Peyer's patch (tissue), 4 donors: ENCODE measurements around the gene TM9SF4. TPM values are rescaled to one million over a fixed set of nuclear protein-coding genes. Genes with fewer than 3 reads are reported as not detected.

Source experiments
- DNase-seq, 3 donors: peaks; one replicate each; pipeline ENCODE4 v3.0.0-alpha.2; 2017 to 2019
- H3K27ac ChIP-seq, 4 donors: fragments of 200-600 bp; sonication (generic); one replicate each; pipeline ENCODE4 v1.5.1; 2016 to 2019
- H3K27me3 ChIP-seq, 2 donors: fragments of 200-600 bp; sonication (generic); one replicate each; pipeline ENCODE4 v1.5.1; 2019
- H3K36me3 ChIP-seq, 3 donors: fragments of 200-600 bp; sonication (generic); one replicate each; pipeline ENCODE4 v1.5.1; 2016 to 2019
- H3K4me1 ChIP-seq, 4 donors: fragments of 200-600 bp; sonication (generic); one replicate each; pipeline ENCODE4 v1.5.1; 2016 to 2019
- H3K4me3 ChIP-seq, 4 donors: fragments of 200-600 bp; sonication (generic); 1 replicate in 3 of 4; 2 replicates in 1 of 4; pipeline ENCODE4 v1.5.1; 2016 to 2019; ENCODE audit warnings: mild to moderate bottlenecking in 1 of 4
- H3K9me3 ChIP-seq, 4 donors: fragments of 200-600 bp; sonication (generic); one replicate each; pipeline ENCODE4 v1.5.1; 2016 to 2019; ENCODE audit warnings: mild to moderate bottlenecking in 1 of 4
- POLR2A ChIP-seq, 2 donors: fragments of 450-650 bp; IDR thresholded peaks; one replicate each; pipeline ENCODE4 v1.5.1; 2017; ENCODE audit warnings: antibody characterized with exemption in 2 of 2, mild to moderate bottlenecking in 2 of 2, moderate library complexity in 2 of 2
- total RNA-seq, 4 donors: library from RNA; depleted of rRNA; stranded (reverse); fragments of >200 nt; gene quantifications; one replicate each; pipeline ENCODE4 v1.1.0, GENCODE V29; 2016
- TF ChIP-seq, protein P1 (sequence below), 6 experiments: fragments of 450-650 bp in 4 of 6; fragments of 200-600 bp in 2 of 6; sonication (generic) in 1 of 6; IDR thresholded peaks; one replicate each; pipeline ENCODE4 v1.5.1; 2017 to 2019; ENCODE audit warnings: antibody characterized with exemption in 6 of 6, mild to moderate bottlenecking in 3 of 6, moderate library complexity in 1 of 6

The TM9SF4 gene
- total RNA-seq, 4 donors from 2014 or later, result 28.9 to 59.5 (median 45.5) TPM

DNA sequence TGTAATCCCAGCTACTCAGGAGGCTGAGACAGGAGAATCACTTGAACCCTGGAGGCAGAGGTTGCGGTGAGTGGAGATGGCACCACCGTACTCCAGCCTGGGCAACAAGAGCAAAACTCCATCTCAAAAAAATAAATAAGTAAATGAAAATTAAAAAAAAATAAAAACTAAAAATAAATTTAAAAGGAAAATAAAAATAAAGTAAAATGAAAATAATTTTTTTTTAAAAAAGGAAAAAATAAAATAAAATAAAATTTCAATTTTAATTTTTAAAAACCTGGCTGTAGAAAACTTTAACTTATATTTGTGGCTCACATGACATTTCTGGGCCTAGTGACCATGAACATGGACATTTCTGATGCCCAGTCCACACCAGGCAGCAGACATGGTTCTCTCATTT is 41.3 kb upstream of the TM9SF4 start:
- DNase-seq, result no peak
- H3K36me3 ChIP-seq, result no peaks in the 10 kb centered on the region
- no peaks in the 10 kb centered on the region for H3K4me1 ChIP-seq
- H3K9me3 ChIP-seq, result no peaks in the 10 kb centered on the region
- no peak overlapping the region for H3K4me3 ChIP-seq
- no peak for TF ChIP-seq POLR2A (IDR thresholded peaks at IDR 0.05)
- TF ChIP-seq, protein P1, sequence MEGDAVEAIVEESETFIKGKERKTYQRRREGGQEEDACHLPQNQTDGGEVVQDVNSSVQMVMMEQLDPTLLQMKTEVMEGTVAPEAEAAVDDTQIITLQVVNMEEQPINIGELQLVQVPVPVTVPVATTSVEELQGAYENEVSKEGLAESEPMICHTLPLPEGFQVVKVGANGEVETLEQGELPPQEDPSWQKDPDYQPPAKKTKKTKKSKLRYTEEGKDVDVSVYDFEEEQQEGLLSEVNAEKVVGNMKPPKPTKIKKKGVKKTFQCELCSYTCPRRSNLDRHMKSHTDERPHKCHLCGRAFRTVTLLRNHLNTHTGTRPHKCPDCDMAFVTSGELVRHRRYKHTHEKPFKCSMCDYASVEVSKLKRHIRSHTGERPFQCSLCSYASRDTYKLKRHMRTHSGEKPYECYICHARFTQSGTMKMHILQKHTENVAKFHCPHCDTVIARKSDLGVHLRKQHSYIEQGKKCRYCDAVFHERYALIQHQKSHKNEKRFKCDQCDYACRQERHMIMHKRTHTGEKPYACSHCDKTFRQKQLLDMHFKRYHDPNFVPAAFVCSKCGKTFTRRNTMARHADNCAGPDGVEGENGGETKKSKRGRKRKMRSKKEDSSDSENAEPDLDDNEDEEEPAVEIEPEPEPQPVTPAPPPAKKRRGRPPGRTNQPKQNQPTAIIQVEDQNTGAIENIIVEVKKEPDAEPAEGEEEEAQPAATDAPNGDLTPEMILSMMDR (IDR thresholded peaks at IDR 0.05), result no peak
- no peaks in the 10 kb centered on the region for H3K27me3 ChIP-seq
- H3K27ac ChIP-seq, result no peak overlapping the region

DNA sequence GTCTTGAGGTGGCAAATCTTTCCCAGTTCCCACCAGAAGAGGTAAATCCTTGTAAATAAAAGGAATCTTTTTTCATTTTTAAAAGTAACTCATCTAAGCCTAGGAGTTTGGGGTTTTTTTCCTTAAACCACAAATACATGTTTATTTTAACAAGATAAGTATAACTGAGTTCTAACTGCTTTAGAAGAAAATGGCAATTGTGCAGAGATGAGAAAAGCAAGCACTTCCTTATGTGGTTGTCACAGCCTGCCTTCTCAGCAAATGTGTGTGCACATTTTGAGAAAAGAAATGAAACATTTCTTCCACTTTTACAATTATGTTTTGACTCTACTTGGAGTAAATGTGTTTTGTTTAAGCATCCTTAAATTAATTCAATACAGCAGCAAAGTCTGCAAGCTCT is 39.8 kb upstream of the TM9SF4 start:
- Histone ChIP-seq H3K27me3 (no peaks in the 10 kb centered on the region), H3K36me3 (no peaks in the 10 kb centered on the region), H3K4me3 (no peak overlapping the region), H3K4me1 (no peaks in the 10 kb centered on the region), H3K27ac (no peak overlapping the region), H3K9me3 (no peaks in the 10 kb centered on the region)
- no peak for DNase-seq
- TF ChIP-seq, protein P1 (IDR thresholded peaks at IDR 0.05), result no peak
- no peak for TF ChIP-seq POLR2A (IDR thresholded peaks at IDR 0.05)

DNA sequence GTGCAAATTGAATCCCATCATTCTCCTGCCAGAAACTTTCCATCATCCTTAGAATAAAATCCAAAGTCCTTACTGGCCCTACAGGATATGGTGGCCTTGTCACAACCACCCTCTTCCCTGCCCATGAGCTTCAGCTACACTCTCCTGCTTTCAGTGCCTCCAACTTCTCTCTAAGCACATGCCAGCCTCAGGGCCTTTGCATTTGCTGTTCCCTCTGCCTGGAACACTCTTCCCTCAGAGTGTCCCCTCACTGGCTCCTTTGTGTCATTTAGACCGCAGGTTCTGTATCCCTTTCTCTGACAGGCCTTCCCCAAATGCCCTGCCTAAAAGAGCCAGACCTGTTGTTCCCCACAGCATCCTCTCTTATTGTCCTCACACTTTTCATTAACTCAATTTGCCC is 39.2 kb upstream of the TM9SF4 start:
- H3K4me3 ChIP-seq, result no peak overlapping the region
- no peaks in the 10 kb centered on the region for H3K4me1 ChIP-seq
- no peaks in the 10 kb centered on the region for H3K27me3 ChIP-seq
- no peak for DNase-seq
- H3K36me3 ChIP-seq, result no peaks in the 10 kb centered on the region
- TF ChIP-seq POLR2A (IDR thresholded peaks at IDR 0.05), result no peak
- TF ChIP-seq, protein P1 (IDR thresholded peaks at IDR 0.05), result no peak
- no peak overlapping the region for H3K27ac ChIP-seq
- H3K9me3 ChIP-seq, result no peaks in the 10 kb centered on the region

DNA sequence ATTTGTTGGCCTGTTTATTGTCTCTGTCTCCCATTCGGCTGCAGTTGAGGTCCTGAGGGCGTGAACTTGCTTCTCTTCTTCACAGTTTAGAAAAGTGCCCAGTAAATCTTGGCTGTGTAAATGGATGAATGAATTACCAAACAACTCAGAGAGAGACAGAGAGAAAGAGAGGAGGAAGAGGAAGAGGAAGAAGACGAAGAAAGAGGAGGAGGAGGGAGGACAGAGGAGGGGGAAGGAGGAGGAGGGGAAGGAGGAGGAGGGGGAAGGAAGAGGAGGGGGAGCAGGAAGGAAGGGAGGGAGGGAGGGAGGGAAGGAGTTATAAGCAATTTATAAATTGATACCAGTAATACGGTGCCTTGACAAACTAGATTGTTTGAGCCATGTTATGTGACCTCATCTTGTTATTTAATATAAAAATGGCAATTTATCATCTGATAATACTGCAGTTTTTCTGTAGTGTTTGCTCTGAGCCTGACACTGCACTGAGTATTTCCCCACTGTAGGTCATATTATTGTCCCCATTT is 38.8 kb upstream of the TM9SF4 start:
- TF ChIP-seq POLR2A (IDR thresholded peaks at IDR 0.05), result no peak
- TF ChIP-seq, protein P1 (IDR thresholded peaks at IDR 0.05), result no peak
- no peak for DNase-seq
- Histone ChIP-seq H3K36me3 (no peaks in the 10 kb centered on the region), H3K4me3 (no peak overlapping the region), H3K9me3 (no peaks in the 10 kb centered on the region), H3K4me1 (no peaks in the 10 kb centered on the region), H3K27ac (no peak overlapping the region), H3K27me3 (no peaks in the 10 kb centered on the region)

DNA sequence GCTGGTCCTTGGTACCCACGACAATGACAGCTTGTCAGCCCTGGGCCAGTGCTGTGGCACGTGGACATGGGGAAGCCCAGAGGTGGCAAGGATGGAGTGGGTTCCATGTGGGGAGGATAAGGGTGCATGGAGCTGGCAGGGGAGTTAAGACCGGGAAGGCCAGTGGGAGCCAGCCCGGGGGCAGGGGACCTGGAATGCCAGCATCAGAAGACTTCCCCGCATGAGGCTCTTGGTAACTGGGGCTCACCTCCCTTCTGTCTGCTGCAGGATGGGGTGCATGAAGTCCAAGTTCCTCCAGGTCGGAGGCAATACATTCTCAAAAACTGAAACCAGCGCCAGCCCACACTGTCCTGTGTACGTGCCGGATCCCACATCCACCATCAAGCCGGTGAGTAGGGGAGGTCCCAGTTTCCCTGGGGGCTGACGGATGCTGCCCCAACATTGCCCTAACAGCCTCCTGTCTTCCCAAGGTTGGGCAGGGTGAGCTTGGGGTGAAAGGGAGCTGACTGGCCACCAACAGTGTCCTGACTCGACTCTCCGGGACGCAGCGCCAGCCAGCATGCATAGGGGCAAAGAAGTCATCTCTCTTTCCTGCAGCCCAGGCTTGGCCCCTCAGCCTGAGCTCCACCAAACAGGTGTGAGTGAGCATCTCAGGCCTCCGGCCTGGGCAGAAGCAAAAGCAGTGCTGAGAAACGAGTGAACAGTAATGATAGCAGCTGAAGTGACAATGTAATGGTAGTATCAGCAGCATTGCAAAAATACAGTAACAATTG is 37.9 kb upstream of the TM9SF4 start:
- Histone ChIP-seq H3K4me1 (no peaks in the 10 kb centered on the region), H3K9me3 (no peaks in the 10 kb centered on the region), H3K4me3 (no peak overlapping the region), H3K27ac (no peak overlapping the region), H3K36me3 (no peaks in the 10 kb centered on the region), H3K27me3 (no peaks in the 10 kb centered on the region)
- TF ChIP-seq, protein P1 (IDR thresholded peaks at IDR 0.05), result no peak
- no peak for TF ChIP-seq POLR2A (IDR thresholded peaks at IDR 0.05)
- DNase-seq, result no peak
